T-helper 1 cell treated with Interleukin-12 subunit alpha and Interleukin-12 subunit beta and Interleukin-4 antibody, amounts not matched to agents 30 μg/mL and 1 μg/mL, for 36 hours (primary cell): ENCODE data around the gene UPF2.

Experiments used
- H3K27ac Mint-ChIP-seq: one replicate; pipeline ENCODE4 v1.8.0; 2021; ENCODE audit warnings: mild to moderate bottlenecking, mixed read lengths
- H3K27me3 Mint-ChIP-seq: one replicate; pipeline ENCODE4 v1.8.0; 2021; ENCODE audit warnings: low read depth, mixed read lengths
- H3K36me3 Mint-ChIP-seq: one replicate; pipeline ENCODE4 v1.8.0; 2021; ENCODE audit warnings: low read depth, mixed read lengths
- H3K4me1 Mint-ChIP-seq: one replicate; pipeline ENCODE4 v1.8.0; 2021; ENCODE audit warnings: low read depth, mixed read lengths
- H3K4me3 Mint-ChIP-seq: one replicate; pipeline ENCODE4 v1.8.0; 2021; ENCODE audit warnings: mild to moderate bottlenecking, moderate library complexity, mixed read lengths
- H3K9me3 Mint-ChIP-seq: one replicate; pipeline ENCODE4 v1.8.0; 2021; ENCODE audit warnings: mixed read lengths

UPF2 gene

DNA sequence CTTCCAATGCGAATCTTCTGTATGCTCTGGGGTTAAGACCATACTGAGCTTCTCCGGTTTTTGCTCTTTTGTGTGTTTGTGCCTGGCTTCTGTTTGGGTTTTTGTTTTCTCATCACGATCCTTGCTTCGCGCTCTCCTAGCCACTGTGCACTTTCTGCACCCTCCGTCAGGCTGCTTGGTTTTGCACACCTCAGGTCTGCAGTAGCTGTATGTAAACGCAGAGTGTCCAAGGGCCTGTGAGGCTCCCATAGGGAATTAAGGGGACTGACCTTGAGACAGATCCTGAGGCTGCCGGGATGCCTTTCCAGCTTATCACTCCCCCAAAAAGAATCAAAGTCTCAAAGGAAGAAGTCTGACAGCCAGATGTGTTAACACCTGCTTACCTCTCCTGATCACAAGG lies 124.2 kb downstream of the UPF2 start:
- Mint-ChIP-seq H3K27ac (no peak overlapping the region), H3K36me3 (peaks cover 18% of the 10 kb centered on the region), H3K4me3 (no peak overlapping the region), H3K9me3 (no peaks in the 10 kb centered on the region), H3K4me1 (peaks cover 4% of the 10 kb centered on the region), H3K27me3 (no peaks in the 10 kb centered on the region)

DNA sequence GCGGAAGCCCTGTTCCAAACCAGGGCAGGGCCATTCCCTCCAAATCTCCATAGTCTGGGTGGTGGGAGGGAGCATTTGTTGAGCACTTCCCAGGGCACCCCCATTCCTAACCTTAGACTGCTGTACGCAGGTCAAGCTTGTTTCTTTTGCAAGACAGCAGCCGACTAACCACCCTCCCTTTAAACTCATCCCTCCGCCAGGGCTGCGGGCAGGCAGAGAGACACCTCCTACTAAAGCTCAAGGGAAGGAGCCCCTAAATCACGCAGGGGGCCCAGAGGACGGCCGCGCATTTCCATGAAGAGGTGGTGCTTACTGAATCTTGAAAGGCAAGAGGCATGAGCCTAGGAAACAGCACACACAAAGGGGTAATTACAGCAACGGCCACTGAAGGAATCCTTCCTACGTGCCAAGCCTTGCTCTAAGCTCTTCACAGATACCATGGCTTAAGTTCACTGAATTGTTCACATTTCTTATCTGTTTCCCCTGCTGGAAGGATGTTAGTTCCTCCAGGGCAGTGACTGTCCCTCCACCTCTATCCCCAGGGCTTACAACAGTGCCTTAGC lies 129.4 kb downstream of the UPF2 start:
- no peaks in the 10 kb centered on the region for H3K36me3 Mint-ChIP-seq
- H3K9me3 Mint-ChIP-seq, result no peaks in the 10 kb centered on the region
- no peak overlapping the region for H3K27ac Mint-ChIP-seq
- no peaks in the 10 kb centered on the region for H3K27me3 Mint-ChIP-seq
- H3K4me3 Mint-ChIP-seq, result no peak overlapping the region
- no peaks in the 10 kb centered on the region for H3K4me1 Mint-ChIP-seq

DNA sequence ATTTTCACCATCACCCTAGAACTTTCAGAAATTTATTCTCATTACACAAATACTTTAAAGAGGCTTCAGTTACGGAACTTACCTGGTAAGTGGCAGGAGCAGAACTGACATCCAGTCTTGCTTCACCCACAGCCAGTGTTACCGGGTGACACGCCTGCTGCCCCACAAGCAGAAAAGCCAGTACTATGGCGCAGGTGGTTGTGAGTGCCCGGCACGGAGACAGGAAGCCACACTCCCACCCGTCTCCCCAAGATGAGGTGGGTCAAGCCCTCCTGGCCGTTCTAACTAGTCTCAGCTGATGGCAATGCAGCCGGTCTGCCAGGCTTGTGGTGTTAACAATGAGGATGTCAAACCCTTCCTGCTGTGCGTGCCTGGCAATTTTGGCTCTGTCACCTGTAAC lies 132.5 kb downstream of the UPF2 start:
- Mint-ChIP-seq H3K4me3 (no peak overlapping the region), H3K9me3 (no peaks in the 10 kb centered on the region), H3K27ac (no peak overlapping the region), H3K27me3 (no peaks in the 10 kb centered on the region), H3K4me1 (no peaks in the 10 kb centered on the region), H3K36me3 (no peaks in the 10 kb centered on the region)

DNA sequence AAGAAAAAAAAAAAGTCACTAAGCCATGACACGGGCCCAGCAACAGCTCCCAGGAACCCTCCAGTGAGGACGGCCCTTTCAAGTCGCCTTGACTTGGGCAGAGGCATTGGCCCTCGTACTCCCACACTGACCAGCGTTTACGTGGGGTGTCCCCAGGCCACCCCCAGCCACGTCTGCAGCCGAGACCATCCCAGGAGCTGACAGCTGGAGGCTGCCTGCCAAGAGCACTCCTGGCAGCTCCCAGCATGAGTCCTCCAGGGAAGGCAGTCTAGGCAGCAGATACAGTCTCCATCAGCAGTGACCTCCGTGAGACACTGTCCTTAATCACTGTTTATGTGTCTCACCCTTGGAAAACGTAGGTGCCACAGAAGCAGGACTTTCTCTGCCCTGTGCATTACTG lies 133.0 kb downstream of the UPF2 start:
- Mint-ChIP-seq H3K27ac (no peak overlapping the region), H3K27me3 (no peaks in the 10 kb centered on the region), H3K4me1 (no peaks in the 10 kb centered on the region), H3K4me3 (no peak overlapping the region), H3K9me3 (no peaks in the 10 kb centered on the region), H3K36me3 (no peaks in the 10 kb centered on the region)

DNA sequence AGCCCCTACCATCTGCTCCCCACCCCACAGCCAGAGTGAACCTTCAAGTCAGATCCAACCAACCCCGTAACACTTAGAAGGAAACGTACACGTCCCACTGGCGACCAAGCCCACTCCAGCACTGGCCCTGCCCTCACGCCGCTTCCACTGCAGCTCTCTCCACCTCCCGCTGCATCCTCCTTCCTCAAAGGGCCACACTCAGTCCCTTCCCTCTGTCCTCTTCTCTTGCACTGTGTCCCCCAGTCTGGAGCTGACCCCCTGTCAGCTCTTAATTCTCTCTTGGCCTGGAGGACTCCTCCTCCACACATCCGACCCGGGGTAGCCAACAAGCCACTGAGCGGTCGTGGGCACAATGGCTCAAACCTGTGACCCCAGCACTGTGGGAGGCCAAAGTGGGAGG lies 133.6 kb downstream of the UPF2 start:
- H3K9me3 Mint-ChIP-seq, result no peaks in the 10 kb centered on the region
- H3K27ac Mint-ChIP-seq, result no peak overlapping the region
- no peaks in the 10 kb centered on the region for H3K36me3 Mint-ChIP-seq
- no peaks in the 10 kb centered on the region for H3K4me1 Mint-ChIP-seq
- H3K27me3 Mint-ChIP-seq, result no peaks in the 10 kb centered on the region
- no peak overlapping the region for H3K4me3 Mint-ChIP-seq

DNA sequence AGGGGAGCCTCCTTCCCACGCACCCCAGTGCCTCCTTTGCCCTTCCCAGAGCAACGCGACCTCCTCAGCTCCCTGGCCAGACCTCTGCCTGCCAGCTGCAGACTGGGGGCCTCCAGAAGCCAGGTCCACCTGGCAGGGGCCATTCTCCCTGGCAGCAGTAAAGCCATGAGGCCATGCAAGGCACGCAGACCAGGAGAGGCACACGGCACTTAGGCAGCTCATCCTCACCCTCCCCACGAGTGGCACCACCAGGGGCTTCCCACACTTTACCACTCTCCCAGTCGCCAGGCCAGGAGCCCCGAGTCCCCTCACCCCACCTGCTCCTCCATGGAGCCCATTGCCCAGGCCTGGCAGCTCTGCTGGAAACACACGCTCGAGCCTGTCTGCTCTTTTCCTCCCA lies 134.1 kb downstream of the UPF2 start:
- Mint-ChIP-seq H3K4me3 (no peak overlapping the region), H3K9me3 (no peaks in the 10 kb centered on the region), H3K27me3 (no peaks in the 10 kb centered on the region), H3K27ac (no peak overlapping the region), H3K36me3 (no peaks in the 10 kb centered on the region), H3K4me1 (no peaks in the 10 kb centered on the region)

DNA sequence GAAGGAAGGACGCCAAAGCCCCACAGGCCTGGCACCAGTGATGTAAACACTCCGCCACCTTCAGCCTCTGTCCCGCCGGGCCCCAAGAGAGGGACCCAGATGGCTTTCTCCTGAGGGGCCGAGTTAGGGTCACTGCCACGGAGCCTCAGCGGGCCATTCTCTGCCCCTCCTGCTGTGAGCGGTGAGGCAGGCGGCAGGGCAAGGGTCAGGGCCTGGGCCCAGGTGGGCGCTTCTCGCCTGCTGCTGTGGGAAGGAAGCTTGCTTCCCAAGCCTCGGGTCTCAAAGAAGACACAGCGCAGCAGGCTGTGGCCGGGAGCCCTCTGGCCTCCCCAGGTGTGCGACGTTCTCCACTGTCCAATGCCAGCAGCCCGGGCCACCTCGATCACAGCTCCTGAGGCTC lies 134.7 kb downstream of the UPF2 start:
- Mint-ChIP-seq H3K27me3 (no peaks in the 10 kb centered on the region), H3K36me3 (no peaks in the 10 kb centered on the region), H3K4me3 (no peak overlapping the region), H3K27ac (no peak overlapping the region), H3K9me3 (no peaks in the 10 kb centered on the region), H3K4me1 (no peaks in the 10 kb centered on the region)

DNA sequence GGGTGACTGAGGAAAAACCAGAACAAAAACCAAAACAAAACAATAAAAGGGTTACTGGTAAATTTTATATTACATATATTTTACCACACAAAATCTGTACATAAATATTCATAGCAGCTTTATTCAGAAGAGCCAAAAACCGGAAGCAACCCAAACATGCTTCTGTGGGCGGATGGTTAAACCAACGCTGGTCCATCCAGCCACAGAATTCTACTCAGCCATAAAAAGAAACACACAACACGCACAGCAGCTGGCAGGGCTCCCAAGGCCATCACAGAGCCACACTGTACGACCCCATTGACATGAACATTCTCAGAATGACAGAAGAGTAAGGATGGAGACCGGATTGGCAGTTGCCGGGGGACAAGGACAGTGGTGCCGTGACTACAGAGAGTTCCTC lies 135.9 kb downstream of the UPF2 start:
- Mint-ChIP-seq H3K4me1 (no peaks in the 10 kb centered on the region), H3K9me3 (no peaks in the 10 kb centered on the region), H3K4me3 (no peak overlapping the region), H3K27ac (no peak overlapping the region), H3K36me3 (no peaks in the 10 kb centered on the region), H3K27me3 (no peaks in the 10 kb centered on the region)

DNA sequence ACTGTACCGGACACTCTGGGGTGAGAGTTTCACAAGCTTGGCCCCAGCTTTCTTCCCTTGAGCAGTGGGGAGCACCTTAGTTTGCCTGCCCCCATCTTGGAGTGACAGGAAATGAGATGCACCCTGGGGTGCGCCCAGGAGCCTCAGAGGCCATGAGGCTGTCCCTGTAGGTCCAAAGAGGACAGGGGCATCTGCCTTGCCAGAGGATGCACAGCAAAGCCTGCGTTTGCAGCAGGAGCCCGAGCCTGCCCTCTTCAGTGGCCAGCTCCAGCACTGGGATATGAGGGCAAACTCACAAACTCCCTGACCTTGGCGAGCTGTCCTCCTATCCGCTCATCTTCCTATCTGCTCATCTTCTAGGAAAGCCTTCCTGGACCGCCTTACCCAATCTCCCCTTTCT lies 140.0 kb downstream of the UPF2 start:
- Mint-ChIP-seq H3K4me3 (no peak overlapping the region), H3K9me3 (no peaks in the 10 kb centered on the region), H3K36me3 (no peaks in the 10 kb centered on the region), H3K27ac (no peak overlapping the region), H3K4me1 (no peaks in the 10 kb centered on the region), H3K27me3 (no peaks in the 10 kb centered on the region)

DNA sequence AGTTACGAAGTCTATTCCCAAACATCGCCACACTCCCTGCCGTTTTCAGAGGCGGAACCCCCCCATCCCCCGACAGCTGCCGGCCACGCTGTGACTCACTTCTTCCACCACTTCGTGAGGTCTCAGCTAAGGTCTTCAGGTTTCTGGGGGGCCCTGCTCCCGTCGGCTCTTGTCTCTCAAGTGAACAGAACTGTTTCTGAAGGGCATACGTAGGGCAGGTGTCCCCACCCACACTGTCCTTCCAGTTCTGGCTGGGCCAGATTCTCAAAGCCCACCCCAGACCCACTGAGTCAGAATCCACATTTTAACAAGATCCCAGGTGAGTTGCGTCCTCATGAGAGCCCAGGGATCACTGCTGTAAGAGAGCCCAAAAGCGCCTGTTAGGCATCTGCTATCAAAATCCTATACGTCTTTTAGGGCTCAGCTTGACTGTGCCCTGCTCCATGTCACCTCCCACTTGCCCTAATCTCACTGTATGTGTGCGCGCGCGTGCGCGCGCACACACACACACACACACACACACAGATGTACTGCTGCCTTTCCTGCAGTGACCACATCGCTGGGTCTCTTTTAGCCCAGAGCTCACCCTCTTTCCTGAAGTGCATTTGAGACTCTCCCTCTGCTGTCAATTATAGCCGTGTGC lies 140.7 kb downstream of the UPF2 start:
- no peak overlapping the region for H3K27ac Mint-ChIP-seq
- no peaks in the 10 kb centered on the region for H3K36me3 Mint-ChIP-seq
- no peaks in the 10 kb centered on the region for H3K4me1 Mint-ChIP-seq
- H3K4me3 Mint-ChIP-seq, result no peak overlapping the region
- no peaks in the 10 kb centered on the region for H3K27me3 Mint-ChIP-seq
- no peaks in the 10 kb centered on the region for H3K9me3 Mint-ChIP-seq

DNA sequence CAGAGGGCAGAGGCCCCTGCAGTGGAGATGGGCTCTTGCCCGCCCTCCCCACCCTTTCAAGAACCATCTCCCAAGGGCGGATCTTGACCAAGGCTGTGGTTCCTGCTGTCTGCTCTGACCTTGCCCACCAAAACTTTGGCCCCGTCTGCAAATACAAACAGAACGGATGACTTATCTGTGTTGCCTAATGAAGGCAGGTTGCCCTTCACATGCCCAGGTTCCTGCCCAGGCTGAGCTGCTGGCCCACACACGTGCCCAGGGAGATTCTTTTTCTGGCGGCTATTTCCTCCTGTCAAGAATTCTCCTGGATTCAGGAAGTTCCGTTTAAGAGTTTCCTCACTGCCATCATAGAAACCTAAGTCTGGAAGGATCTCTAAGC lies 141.2 kb downstream of the UPF2 start:
- Mint-ChIP-seq H3K27me3 (no peaks in the 10 kb centered on the region), H3K9me3 (no peaks in the 10 kb centered on the region), H3K27ac (no peak overlapping the region), H3K36me3 (no peaks in the 10 kb centered on the region), H3K4me3 (no peak overlapping the region), H3K4me1 (no peaks in the 10 kb centered on the region)

DNA sequence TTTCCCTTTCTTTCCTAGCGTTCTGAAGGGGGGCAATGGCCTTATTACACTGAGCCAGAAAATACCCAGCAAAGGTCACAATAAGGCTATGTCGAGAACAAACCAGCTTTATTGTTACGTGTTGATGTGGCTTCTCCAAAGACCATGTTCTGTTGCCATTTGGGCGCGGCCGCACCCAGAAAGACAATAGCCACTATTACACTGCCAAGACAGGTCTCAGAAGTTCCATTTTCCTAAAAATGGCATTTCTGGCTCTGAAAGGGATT lies 141.6 kb downstream of the UPF2 start:
- Mint-ChIP-seq H3K4me3 (no peak overlapping the region), H3K27ac (no peak overlapping the region), H3K36me3 (no peaks in the 10 kb centered on the region), H3K27me3 (no peaks in the 10 kb centered on the region), H3K9me3 (no peaks in the 10 kb centered on the region), H3K4me1 (no peaks in the 10 kb centered on the region)

DNA sequence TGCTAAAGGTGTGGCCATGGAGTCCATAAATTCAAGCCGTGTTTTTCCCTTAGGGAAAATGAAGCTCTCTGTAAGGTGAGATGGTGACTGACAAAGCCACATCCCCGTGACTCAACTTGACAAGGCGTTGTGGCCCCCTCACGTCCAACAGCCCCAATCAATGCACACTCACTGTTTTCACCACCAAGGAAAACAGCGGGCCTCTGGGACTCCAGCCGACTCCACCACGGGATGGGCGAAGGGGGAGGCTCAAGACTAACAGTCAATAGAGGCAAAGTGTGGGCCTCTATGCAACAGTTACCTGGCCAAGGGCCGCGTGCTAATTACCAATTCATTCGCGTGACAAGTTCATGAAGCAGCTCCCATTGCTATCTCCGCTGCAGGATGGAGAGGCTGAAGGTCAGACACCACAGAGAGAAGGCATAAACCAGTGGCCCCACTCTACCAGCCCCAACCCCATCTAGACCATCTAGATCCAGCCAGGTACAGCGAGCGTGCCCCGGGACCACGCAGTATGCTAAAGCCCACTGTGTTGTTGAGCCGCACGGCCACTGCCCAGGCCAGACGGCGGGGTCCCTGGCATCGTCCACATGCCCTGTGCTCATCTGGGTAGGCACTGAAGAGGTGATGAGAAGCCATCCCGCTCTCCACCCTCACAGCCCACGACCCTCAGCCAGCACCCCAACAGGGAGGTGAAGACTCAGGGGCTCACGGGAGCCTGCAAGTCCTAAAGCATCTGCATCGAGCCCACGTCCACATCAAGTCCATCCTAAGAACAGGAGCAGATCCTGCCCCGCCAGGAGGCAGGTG lies 143.3 kb downstream of the UPF2 start:
- H3K4me1 Mint-ChIP-seq, result no peaks in the 10 kb centered on the region
- H3K9me3 Mint-ChIP-seq, result no peaks in the 10 kb centered on the region
- no peak overlapping the region for H3K27ac Mint-ChIP-seq
- no peaks in the 10 kb centered on the region for H3K36me3 Mint-ChIP-seq
- H3K4me3 Mint-ChIP-seq, result no peak overlapping the region
- H3K27me3 Mint-ChIP-seq, result no peaks in the 10 kb centered on the region

DNA sequence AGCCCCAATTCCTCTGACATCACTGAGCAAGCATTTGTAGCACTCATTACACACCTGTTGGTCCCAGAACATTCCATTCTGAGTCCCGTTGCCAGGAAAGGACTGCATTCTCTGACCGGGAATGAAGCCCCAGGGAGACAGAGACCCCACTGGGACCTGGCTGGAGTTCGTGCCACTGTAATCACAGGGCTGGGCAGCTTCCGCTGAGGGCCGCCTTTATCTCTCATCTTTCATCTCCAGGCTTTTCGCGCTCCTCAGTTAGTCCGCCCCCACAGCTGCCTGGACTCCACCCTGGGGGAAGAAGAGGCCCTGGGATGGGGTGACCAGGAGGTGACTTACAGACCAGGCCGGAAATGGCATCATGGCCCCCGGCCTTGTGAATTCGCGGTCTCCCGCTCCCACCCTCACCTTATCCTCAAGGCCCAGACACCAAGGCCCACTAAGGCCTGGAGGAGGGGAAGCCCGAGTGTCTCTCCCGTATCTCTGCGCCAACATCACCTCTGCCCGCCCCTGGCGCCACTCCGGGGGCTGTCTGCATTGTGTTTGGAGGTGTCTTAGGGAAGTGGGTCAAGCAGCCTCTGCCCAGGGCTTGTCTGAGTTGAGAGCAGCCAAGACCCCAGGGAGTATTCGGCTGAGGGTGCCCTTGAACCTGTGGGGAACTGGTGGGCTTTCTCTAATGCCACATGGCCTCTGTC lies 144.1 kb downstream of the UPF2 start:
- H3K27me3 Mint-ChIP-seq, result no peaks in the 10 kb centered on the region
- H3K4me1 Mint-ChIP-seq, result no peaks in the 10 kb centered on the region
- H3K27ac Mint-ChIP-seq, result no peak overlapping the region
- H3K4me3 Mint-ChIP-seq, result no peak overlapping the region
- H3K9me3 Mint-ChIP-seq, result no peaks in the 10 kb centered on the region
- H3K36me3 Mint-ChIP-seq, result no peaks in the 10 kb centered on the region

DNA sequence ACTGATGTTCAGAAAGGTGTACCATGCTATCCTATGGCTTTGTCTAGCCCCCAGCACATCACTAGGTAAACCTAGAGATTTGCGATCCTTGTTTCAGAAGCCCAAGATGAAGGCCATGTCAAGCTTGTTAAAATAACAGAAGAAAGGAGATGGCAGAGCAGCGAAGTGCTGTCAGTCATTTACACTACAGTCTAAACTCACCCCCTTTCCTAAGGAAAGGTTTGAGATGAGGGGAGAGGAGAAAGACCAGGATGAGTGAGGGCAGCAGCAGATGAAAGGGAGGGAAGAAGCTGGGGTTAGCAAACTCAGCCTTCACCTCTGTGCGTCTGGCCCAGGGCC lies 144.6 kb downstream of the UPF2 start:
- H3K27me3 Mint-ChIP-seq, result no peaks in the 10 kb centered on the region
- no peaks in the 10 kb centered on the region for H3K36me3 Mint-ChIP-seq
- no peaks in the 10 kb centered on the region for H3K9me3 Mint-ChIP-seq
- no peaks in the 10 kb centered on the region for H3K4me1 Mint-ChIP-seq
- no peak overlapping the region for H3K27ac Mint-ChIP-seq
- H3K4me3 Mint-ChIP-seq, result no peak overlapping the region
